HG02943 (cell line): ENCODE data around the gene SCAMP2.
"Not testable (repeated sequence)": the region's sequence is repeated elsewhere in the genome, so short reads cannot be mapped to it uniquely, and the experiment has no call there.

Source experiments
- ATAC-seq: cut with Tn5 transposase; IDR thresholded peaks from one replicate; pipeline ENCODE4 v1.9.1; 2021; ENCODE audit warnings: mild to moderate bottlenecking, low read depth, moderate library complexity; ENCODE audit not compliant: unreplicated experiment

Gene SCAMP2

DNA sequence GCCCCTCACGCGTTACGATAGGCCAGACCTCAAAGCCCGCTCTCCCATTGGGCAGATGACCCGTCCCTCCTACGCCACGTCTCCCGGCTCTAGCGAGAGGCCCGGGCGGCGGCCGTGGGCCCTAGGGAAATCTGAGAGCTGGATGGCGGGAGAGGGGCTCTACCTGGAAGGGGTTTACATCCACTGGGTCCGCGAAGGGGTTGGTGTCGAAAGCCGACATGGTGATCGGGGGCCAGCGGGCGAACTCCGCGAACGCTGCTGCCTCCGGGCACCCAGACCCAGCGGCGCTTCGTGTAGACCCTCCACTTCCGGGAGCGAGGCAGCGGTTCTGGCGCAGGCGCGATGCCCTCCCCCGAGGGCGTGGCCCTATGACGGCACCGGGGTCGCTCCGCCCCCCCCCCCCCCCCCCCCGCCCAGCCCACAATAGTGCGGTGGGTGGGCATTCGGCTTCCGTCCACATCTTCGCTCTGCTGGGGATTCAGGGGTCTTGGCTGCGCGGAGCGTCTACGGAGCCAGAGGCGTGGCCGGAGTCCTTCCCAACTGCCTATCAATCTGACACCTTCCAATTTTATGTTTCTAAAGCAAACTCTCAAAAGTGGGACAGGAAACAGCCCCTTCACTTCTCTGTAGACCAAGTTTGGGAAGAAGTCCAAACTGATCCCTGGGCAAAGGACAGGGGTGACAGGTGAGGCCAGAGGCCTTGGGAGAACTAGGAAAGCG, at the start of gene SCAMP2:
SCAMP2 (minus strand) TSS at position 330 of the 720 bp plus-strand sequence; CDS start at position 220, 110 bp downstream.
- peak; percentile 83 for ATAC-seq

DNA sequence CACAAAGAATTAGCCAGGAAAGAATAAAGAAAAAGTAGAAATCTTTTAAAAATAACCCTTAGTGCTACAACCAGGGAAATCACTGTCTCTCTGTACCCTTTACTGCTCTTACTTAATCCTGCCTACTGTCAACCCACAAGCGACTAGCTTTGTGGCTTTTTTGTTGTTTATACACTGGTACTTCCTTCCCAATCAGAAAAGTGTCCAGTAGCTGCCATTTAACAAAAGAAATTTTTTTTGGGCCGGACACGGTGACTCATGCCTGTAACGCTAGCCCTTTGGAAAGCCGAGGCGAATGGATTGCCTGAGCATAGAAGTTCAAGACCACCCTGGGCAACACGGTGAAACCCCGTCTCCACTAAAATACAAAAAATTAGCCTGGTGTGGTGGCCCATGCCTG, 47.3 kb upstream of the SCAMP2 start:
- ATAC-seq: no peak

DNA sequence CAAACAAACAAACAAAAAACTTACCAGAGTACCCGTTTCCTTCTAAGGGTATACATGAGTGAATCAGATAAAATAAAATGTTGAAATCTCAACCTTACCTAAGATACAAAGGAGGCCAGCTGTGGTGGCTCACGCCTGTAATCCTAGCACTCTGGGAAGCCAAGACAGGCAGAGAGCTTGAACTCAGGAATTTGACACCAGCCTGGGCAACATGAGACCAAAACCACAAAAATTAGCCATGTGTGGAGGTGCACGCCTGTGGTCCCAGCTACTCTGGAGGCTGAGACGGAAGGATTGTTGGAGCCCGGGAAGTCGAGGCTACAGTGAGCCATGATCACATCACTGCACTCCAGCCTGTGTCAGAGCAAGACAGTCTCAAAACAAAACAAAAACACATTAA, 44.5 kb upstream of the SCAMP2 start:
- no peak for ATAC-seq

DNA sequence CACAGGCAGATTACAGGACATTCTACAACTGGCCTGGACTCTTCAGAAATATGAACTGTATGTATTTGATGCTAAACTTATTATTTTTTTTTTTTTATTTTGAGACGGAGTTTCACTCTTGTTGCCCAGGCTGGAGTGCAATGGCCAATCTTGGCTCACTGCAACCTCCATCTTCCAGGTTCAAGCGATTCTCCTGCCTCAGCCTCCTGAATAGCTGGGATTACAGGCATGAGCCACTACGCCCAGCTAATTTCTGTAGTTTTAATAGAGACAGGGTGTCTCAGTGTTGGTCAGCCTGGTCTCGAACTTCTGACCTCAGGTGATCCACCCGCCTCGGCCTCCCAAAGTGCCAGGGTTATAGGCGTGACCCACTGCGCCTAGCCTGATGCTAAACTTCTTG, 40.6 kb upstream of the SCAMP2 start:
- ATAC-seq: not testable (repeated sequence)

- no peak for ATAC-seq
Measured at GRCh38 chr15:74913041-74913440, 39.9 kb upstream of the SCAMP2 start.

- ATAC-seq: no peak
Measured at GRCh38 chr15:74908635-74909034, 35.5 kb upstream of the SCAMP2 start.

GRCh38 chr15:74907163-74907870, 34.2 kb upstream of the SCAMP2 start:
- ATAC-seq: no peak

DNA sequence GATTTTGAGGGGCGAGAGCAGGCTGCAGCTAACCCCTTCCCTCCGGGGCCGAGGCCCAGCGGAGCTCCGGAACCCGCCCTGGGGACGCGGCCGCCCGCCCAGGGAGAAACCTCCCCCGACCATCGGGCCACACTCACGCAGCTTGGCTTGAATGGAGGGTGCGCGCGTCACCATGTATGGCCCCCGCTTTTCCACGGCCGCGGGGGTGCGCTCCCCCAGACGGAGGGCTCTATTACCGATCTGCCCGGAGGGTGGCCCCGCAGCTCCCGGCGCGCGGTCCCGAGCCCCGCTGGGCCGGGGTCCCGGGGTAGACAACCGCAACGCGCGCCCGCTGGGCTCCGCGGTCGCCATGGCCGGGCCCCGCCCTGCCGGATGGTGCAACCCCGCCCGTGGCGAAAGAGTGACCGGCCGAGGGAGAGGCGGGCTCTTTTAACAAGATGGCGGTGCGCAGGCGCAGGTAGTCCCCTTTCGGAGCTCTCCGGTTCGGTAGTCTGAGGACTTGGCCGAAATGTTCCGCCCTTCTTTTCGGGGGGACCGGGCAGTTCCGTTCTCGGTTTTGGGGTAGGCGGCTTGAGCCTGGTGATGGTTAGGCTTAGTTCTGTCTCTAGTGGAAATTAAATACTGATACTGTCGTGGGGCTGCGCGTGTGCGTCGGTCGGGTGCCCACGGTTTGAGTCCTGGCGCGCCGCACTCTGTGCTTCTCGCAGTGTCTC, 33.4 kb upstream of the SCAMP2 start, which contains the start of gene FAM219B:
FAM219B (minus strand) TSS at position 402 of the 713 bp plus-strand sequence; CDS start at position 351, 51 bp downstream.
- peak; percentile 82 for ATAC-seq

- ATAC-seq: no peak
Measured at GRCh38 chr15:74906067-74906449, 32.9 kb upstream of the SCAMP2 start.

GRCh38 chr15:74904190-74904805, 31.1 kb upstream of the SCAMP2 start:
- no peak for ATAC-seq

DNA sequence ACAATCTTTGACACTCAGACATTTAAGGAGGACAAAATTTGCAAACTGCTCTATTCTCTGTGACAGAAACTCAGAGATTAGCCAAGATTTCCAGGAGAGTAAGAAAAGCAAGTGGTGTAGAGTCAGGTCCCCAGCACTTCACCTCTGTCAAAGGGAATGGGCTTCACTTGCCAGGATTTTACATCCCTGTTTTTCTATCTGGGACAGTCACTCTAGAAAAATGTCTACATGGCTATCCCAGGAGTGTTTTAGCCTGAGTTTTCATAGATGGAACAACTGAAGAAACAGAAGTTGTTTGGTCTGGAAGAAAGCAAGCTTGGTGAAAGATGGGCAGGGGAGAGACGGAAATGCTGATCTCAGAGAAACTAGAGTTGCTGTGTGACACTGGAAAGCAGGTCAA, 30.5 kb upstream of the SCAMP2 start:
- ATAC-seq: no peak

DNA sequence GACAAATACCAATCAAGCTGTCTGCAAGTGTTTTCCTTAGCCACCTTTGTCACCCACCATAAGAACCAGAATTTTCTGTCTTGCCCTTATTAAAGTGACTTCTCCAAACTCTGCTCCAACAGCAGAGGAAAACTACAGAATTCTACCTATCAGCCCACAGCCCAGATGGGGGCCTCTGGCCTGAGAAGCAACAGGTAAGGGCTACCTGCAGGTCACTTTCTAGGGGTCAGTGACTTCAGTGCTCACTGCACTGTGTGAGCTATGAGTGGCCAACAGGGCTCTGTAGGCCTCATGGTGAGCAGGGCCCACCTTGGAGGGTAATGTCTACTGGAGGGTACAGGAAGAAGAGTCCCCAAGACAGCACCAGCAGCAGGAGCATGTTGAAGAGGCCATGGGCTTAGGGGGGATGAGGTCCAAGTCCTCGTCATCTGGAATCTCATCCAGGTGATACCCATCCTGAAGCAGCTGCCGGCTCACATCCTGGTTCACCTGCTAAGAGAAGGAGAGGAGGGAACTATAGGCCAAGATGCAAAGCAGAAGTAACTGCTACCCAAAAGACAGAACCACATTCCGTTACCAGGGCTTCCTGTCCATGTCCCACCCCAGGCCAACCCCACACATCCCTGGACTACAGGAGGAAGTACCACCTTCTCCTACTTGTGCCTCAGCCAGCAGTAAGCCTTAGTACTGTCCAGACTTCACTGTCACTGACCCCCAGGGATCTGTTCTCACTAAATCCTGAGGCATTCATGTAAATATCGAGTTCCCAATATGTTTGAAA, 29.3 kb upstream of the SCAMP2 start:
- ATAC-seq: no peak

GRCh38 chr15:74901612-74902063, 28.5 kb upstream of the SCAMP2 start:
- ATAC-seq: no peak

GRCh38 chr15:74897300-74897701, 24.1 kb upstream of the SCAMP2 start:
- no peak for ATAC-seq

DNA sequence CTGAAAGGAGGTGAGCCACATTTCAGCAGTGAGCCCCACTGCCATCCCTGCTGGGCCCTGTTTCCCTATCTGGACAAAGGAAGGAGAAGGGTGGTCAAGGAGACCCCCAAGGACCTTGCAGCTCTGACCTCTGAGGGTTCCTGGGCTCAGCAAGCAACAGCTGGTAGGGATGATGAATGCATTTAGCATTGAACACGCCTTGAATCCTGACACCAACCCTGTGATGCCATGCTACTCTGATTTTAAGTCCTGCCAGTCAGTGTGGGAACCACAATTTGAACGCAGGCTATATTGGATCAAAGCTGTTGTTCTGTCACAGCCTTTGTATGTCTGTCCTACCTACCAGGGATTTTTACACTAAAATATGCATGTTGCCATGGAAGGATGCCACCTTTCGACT, 23.2 kb upstream of the SCAMP2 start:
- no peak for ATAC-seq

- ATAC-seq: no peak
Measured at GRCh38 chr15:74895830-74896229, 22.7 kb upstream of the SCAMP2 start.

DNA sequence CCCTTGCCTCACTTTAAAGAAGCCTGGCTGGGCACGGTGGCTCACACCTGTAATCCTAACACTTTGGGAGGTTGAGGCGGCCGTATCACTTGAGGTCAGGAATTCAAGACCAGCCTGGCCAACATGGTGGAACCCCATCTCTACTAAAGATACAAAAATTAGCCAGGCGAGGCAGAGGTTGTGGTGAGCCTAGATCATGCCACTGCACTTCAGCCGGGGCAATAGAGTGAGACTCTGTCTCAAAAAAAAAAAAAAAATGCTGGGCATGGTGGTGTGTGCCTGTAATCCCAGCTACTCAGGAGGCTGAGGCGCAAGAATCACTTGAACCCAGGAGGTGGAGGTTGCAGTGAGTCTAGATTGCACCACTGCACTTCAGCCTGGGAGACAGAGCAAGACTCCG, 21.2 kb upstream of the SCAMP2 start:
- ATAC-seq: not testable (repeated sequence)

DNA sequence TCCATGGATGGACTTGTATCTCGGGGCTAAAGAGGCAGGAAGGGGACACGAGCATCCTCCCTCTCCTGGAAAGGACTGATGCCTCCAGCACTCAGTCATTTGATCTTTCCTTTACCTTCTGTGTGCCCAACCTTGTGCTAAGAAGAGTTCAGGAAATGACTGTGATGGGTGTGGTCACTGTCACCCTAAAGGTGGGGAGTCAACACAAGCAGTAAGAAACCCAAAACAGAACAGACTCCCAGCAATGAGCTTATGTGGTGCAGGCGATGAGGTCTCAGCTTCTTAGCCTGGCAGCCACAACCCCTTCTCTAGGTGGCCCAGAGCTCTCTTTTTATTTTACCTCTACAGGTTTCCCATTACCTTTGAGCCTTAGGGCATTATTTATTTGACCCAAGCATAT, 20.5 kb upstream of the SCAMP2 start:
- ATAC-seq: no peak

- ATAC-seq: no peak
Measured at GRCh38 chr15:74892931-74893330, 19.8 kb upstream of the SCAMP2 start.

- ATAC-seq: no peak
Measured at GRCh38 chr15:74892313-74892712, 19.1 kb upstream of the SCAMP2 start.
